HG03571 (cell line): ENCODE data around the gene TTF2.
"Not testable (repeated sequence)": the region's sequence is repeated elsewhere in the genome, so short reads cannot be mapped to it uniquely, and the experiment has no call there.

Source experiments
- ATAC-seq: cut with Tn5 transposase; IDR thresholded peaks from one replicate; pipeline ENCODE4 v1.9.1; 2021; ENCODE audit not compliant: unreplicated experiment

TTF2 gene

GRCh38 chr1:117092594-117092993, 32.5 kb downstream of the TTF2 start:
- ATAC-seq: no peak

- no peak for ATAC-seq
These were observed 33.0 kb downstream of the TTF2 start for GRCh38 chr1:117093091-117093534.

GRCh38 chr1:117093870-117094621, 33.9 kb downstream of the TTF2 start:
- ATAC-seq: no peak

GRCh38 chr1:117094841-117095604, 34.9 kb downstream of the TTF2 start:
- no peak for ATAC-seq

GRCh38 chr1:117096951-117097408, 36.9 kb downstream of the TTF2 start:
- no peak for ATAC-seq

- no peak for ATAC-seq
These were observed 37.3 kb downstream of the TTF2 start for GRCh38 chr1:117097443-117097842.

GRCh38 chr1:117098287-117098890, 38.3 kb downstream of the TTF2 start:
- ATAC-seq: no peak

- no peak for ATAC-seq
These were observed 41.2 kb downstream of the TTF2 start for GRCh38 chr1:117101334-117101733.

- not testable (repeated sequence) for ATAC-seq
These were observed 41.7 kb downstream of the TTF2 start for GRCh38 chr1:117101858-117102257.

- ATAC-seq: no peak
These were observed 44.9 kb downstream of the TTF2 start for GRCh38 chr1:117104986-117105385.

GRCh38 chr1:117105722-117106121, 45.6 kb downstream of the TTF2 start:
- no peak for ATAC-seq

- ATAC-seq: no peak
These were observed 46.4 kb downstream of the TTF2 start for GRCh38 chr1:117106478-117106877.

- ATAC-seq: no peak
These were observed 47.2 kb downstream of the TTF2 start for GRCh38 chr1:117107364-117107763.

- ATAC-seq: no peak
These were observed 50.6 kb downstream of the TTF2 start for GRCh38 chr1:117110774-117111173.

GRCh38 chr1:117112047-117112717, 52.1 kb downstream of the TTF2 start:
- ATAC-seq: no peak

GRCh38 chr1:117113199-117113598, 53.1 kb downstream of the TTF2 start:
- ATAC-seq: no peak

- no peak for ATAC-seq
These were observed 54.8 kb downstream of the TTF2 start for GRCh38 chr1:117114877-117115276.

- ATAC-seq: no peak
These were observed 56.1 kb downstream of the TTF2 start for GRCh38 chr1:117116090-117116783.

- ATAC-seq: no peak
These were observed 56.6 kb downstream of the TTF2 start for GRCh38 chr1:117116784-117117130.

GRCh38 chr1:117117697-117118096, 57.6 kb downstream of the TTF2 start:
- no peak for ATAC-seq

GRCh38 chr1:117118137-117118536, 58.0 kb downstream of the TTF2 start:
- ATAC-seq: no peak
